Measurements from ENCODE around the gene CSPG4. TPM values are rescaled to one million over a fixed set of nuclear protein-coding genes. Genes with fewer than 3 reads are reported as not detected.
A peak's percentile ranks its signal among the peaks of the same experiment; 100 is the strongest.

CSPG4 gene
- total RNA-seq, 2 donors from 2014 or later, result 2.1 to 12.7 TPM

- H3K4me3 ChIP-seq, result no peak overlapping the region
- intact Hi-C loops (cut with DNase I), result loop anchor here (10.0 kb wide), 1 partner anchor 280 kb away; the partner anchor contains the start of gene MAN2C1
These were observed 68.3 kb downstream of the CSPG4 start for GRCh38 chr15:75644376-75644775.

GRCh38 chr15:75641603-75642002 lies 71.0 kb downstream of the CSPG4 start:
- Histone ChIP-seq H3K9me3 (no peaks in the 10 kb centered on the region), H3K4me3 (no peak overlapping the region), H3K4me1 (peaks cover 10% of the 10 kb centered on the region), H3K27me3 (no peaks in the 10 kb centered on the region), H3K27ac (no peak overlapping the region), H3K36me3 (no peaks in the 10 kb centered on the region), H3K9ac (ENCODE audit: low read depth in 2 of 2, low read length in 2 of 2) (no peak overlapping the region)
- intact Hi-C loops (cut with DNase I), result loop anchor here (10.0 kb wide), 1 partner anchor 277 kb away; the partner anchor contains the start of gene MAN2C1
- no peak for TF ChIP-seq CTCF (IDR thresholded peaks at IDR 0.05)
- DNase-seq, result no peak

More at GRCh38 chr15:75644376-75644775, 68.3 kb downstream of the CSPG4 start:
- no peak for DNase-seq
- H3K4me1 ChIP-seq, result peaks cover under 1% of the 10 kb centered on the region
- H3K36me3 ChIP-seq, result no peaks in the 10 kb centered on the region
- no peaks in the 10 kb centered on the region for H3K9me3 ChIP-seq
- no peak overlapping the region for H3K27ac ChIP-seq
- H3K9ac ChIP-seq (ENCODE audit: low read depth in 2 of 2, low read length in 2 of 2), result no peak overlapping the region
- no peaks in the 10 kb centered on the region for H3K27me3 ChIP-seq
- no peak for TF ChIP-seq CTCF (IDR thresholded peaks at IDR 0.05)

DNA sequence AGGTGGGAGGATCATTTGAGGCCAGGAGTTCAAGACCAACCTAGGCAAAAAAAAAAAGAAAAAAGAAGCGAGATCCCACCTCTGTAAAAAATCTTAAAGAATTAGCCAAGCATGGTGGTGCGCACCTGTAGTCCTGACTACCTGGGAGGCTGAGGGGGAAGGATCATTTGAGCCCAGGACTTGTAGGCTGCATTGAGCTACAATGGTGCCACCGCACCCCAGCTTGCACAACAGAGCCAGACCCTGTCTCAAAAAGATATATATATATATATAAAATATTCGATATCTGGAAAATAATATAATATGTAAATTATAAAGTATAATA lies 71.5 kb downstream of the CSPG4 start:
- intact Hi-C loops (cut with DNase I), result loop anchor here (10.0 kb wide), 1 partner anchor 276 kb away; the partner anchor contains the start of gene MAN2C1
- no peaks in the 10 kb centered on the region for H3K36me3 ChIP-seq
- H3K9me3 ChIP-seq, result no peaks in the 10 kb centered on the region
- peaks cover 10% of the 10 kb centered on the region for H3K4me1 ChIP-seq
- no peak for TF ChIP-seq CTCF (IDR thresholded peaks at IDR 0.05)
- no peaks in the 10 kb centered on the region for H3K27me3 ChIP-seq
- H3K9ac ChIP-seq (ENCODE audit: low read depth in 2 of 2, low read length in 2 of 2), result no peak overlapping the region
- no peak for DNase-seq
- peak overlapping the region; percentile 90 for H3K27ac ChIP-seq
- no peak overlapping the region for H3K4me3 ChIP-seq

- Histone ChIP-seq H3K9me3 (no peaks in the 10 kb centered on the region), H3K27me3 (no peaks in the 10 kb centered on the region)
- intact Hi-C loops (cut with DNase I), result loop anchor here (10.0 kb wide), 1 partner anchor 276 kb away; the partner anchor contains the start of gene MAN2C1
These were observed 72.0 kb downstream of the CSPG4 start for GRCh38 chr15:75640483-75641178.

More at GRCh38 chr15:75640483-75641178, 72.0 kb downstream of the CSPG4 start:
- peak overlapping the region; percentile 90 for H3K27ac ChIP-seq
- no peak for DNase-seq
- peak overlapping the region; percentile 61 for H3K4me3 ChIP-seq
- no peak for TF ChIP-seq CTCF (IDR thresholded peaks at IDR 0.05)
- H3K36me3 ChIP-seq, result no peaks in the 10 kb centered on the region
- peaks cover 10% of the 10 kb centered on the region for H3K4me1 ChIP-seq
- H3K9ac ChIP-seq (ENCODE audit: low read depth in 2 of 2, low read length in 2 of 2), result peak overlapping the region; percentile 74 to 97
